Adrenal gland (tissue), 5 donors: ENCODE data around the gene PHETA1.

Experiments
- POLR2A ChIP-seq, 2 donors: fragments of 450-650 bp; IDR thresholded peaks; one replicate each; pipeline ENCODE4 v1.6.1; 2017; ENCODE audit warnings: antibody characterized with exemption in 2 of 2, mild to moderate bottlenecking in 2 of 2, moderate library complexity in 1 of 2
- TF ChIP-seq, protein P1 (sequence below), 6 experiments: fragments of 450-650 bp in 4 of 6; fragments of 200-600 bp in 2 of 6; sonication (generic) in 1 of 6; IDR thresholded peaks; 1 replicate in 5 of 6; 2 replicates in 1 of 6; pipeline versions ENCODE4 v1.5.1 to v1.8.0; 2016 to 2021; ENCODE audit warnings: antibody characterized with exemption in 6 of 6, mild to moderate bottlenecking in 2 of 6, moderate library complexity in 1 of 6
- donor health status: DM: no; HTN: no; CAD: no.

DNA sequence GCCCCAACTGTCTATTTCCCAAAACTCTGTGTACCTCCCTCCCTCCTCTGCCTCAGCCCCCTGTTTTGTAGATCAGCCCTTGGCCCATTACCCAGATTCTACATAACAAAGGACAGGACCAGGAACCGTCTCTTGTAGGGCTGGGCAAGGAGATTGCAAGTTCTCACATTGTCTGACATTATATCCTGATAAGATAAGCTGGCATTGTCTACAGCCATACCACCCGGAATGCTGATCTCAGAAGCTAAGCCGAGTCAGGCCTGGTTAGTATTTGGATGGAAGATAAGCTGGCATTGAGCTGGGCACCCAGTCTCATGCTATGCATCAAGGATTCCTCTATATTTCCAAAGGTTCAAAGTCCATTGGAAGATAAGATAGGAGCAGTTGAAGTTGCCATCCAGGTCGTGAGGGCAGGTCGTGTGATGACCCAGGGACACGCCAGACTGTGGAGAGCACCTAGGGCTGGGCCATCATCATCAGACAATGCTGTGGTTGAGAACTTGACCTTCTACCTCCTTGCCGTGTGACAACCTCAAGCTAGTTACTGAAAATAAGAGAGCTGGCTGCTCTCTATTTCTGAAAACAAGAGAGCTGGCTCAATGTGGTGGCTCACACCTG, 29.5 kb downstream of the PHETA1 start:
- TF ChIP-seq, protein P1, sequence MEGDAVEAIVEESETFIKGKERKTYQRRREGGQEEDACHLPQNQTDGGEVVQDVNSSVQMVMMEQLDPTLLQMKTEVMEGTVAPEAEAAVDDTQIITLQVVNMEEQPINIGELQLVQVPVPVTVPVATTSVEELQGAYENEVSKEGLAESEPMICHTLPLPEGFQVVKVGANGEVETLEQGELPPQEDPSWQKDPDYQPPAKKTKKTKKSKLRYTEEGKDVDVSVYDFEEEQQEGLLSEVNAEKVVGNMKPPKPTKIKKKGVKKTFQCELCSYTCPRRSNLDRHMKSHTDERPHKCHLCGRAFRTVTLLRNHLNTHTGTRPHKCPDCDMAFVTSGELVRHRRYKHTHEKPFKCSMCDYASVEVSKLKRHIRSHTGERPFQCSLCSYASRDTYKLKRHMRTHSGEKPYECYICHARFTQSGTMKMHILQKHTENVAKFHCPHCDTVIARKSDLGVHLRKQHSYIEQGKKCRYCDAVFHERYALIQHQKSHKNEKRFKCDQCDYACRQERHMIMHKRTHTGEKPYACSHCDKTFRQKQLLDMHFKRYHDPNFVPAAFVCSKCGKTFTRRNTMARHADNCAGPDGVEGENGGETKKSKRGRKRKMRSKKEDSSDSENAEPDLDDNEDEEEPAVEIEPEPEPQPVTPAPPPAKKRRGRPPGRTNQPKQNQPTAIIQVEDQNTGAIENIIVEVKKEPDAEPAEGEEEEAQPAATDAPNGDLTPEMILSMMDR (IDR thresholded peaks at IDR 0.05) = no peak
- no peak for TF ChIP-seq POLR2A (IDR thresholded peaks at IDR 0.05)
